Activated T-cell treated with anti-CD3 and anti-CD28 coated beads, Interleukin-2, amount 50 U/mL, for 72 hours (primary cell): ENCODE measurements around the gene DPY19L1. TPM values are rescaled to one million over a fixed set of nuclear protein-coding genes. Genes with fewer than 3 reads are reported as not detected.
"Not testable (repeated sequence)": the region's sequence is repeated elsewhere in the genome, so short reads cannot be mapped to it uniquely, and the experiment has no call there.

Experiments
- ATAC-seq, 2 donors: fragments of 150-1000 bp; cut with Tn5 transposase; replicated peaks in 1 of 2; 2 replicates each; pipeline ENCODE4 v1.10.0; 2021; ENCODE audit warnings: moderate library complexity in 2 of 2, mild to moderate bottlenecking in 1 of 2
- DNase-seq, 2 donors: peaks; one replicate each; pipeline ENCODE4 v3.0.0; 2021 to 2022; ENCODE audit warnings: mixed read lengths in 1 of 2
- H3K27ac Mint-ChIP-seq: one replicate; pipeline ENCODE4 v1.8.0; 2022; ENCODE audit warnings: mild to moderate bottlenecking, moderate library complexity, mixed read lengths
- H3K27me3 Mint-ChIP-seq: one replicate; pipeline ENCODE4 v1.8.0; 2022; ENCODE audit warnings: low read depth, mixed read lengths
- H3K36me3 Mint-ChIP-seq, 2 donors: one replicate each; pipeline ENCODE4 v1.8.0; 2022; ENCODE audit warnings: mixed read lengths in 2 of 2, mild to moderate bottlenecking in 1 of 2; ENCODE audit not compliant: insufficient read depth in 2 of 2
- H3K4me1 Mint-ChIP-seq: one replicate; pipeline ENCODE4 v1.8.0; 2022; ENCODE audit warnings: low read depth, mixed read lengths
- H3K4me3 Mint-ChIP-seq, 2 donors: one replicate each; pipeline ENCODE4 v1.8.0; 2022; ENCODE audit warnings: mild to moderate bottlenecking in 2 of 2, mixed read lengths in 2 of 2, moderate library complexity in 2 of 2
- H3K9me3 Mint-ChIP-seq, 2 donors: one replicate each; pipeline ENCODE4 v1.8.0; 2022; ENCODE audit warnings: mixed read lengths in 2 of 2
- total RNA-seq, 2 donors: library from RNA; stranded (reverse); gene quantifications; one replicate each; pipeline ENCODE4 v1.2.3, GENCODE V29; 2022

The DPY19L1 gene
- total RNA-seq, 2 donors from 2014 or later, result 7.6 to 14.6 TPM

DNA sequence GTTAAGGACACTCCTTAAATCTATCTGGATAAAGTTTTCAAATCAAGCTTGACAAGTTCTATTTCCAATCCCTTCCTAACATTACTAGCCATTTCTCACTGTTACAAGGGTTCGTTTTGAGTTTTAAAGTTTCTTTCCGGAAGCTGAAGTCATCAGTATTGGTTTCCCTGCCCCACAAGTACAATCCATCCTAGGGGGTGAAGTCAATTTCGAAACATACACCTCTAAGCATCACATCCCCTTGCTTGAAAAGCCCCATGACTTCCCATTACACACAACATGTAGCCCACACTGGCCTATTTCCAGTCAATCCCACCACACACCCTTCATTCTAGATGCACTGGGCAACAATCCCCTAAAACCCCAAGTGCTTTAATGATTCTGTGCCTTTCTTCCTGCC, 13.0 kb downstream of the DPY19L1 start:
- H3K9me3 Mint-ChIP-seq, result no peaks in the 10 kb centered on the region
- peak in 1 of 2 donors; percentile 48 for ATAC-seq
- peak overlapping the region; percentile 16 for H3K27ac Mint-ChIP-seq

DNA sequence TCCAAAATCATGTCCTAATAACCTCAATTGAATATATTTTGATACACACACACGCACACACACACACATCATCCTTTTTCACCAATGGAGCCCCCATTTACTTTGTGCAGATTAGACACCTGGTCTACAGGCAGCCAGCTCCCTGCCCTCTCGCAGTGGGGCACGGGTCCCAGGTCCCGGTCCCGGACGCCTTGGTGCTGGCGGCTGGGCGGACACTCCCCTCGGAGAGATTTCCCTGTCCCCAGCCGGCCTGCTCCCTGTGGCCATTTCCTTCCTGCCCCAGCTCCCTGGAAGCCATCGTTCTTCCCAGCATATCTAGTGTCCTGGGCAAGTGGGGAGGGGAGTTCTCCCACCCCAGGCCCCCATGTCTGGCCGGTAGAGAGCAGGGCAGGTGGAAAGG, 14.6 kb downstream of the DPY19L1 start:
- Mint-ChIP-seq H3K36me3 (no peaks in the 10 kb centered on the region), H3K27ac (no peak overlapping the region), H3K9me3 (no peaks in the 10 kb centered on the region), H3K4me1 (peaks cover 4% of the 10 kb centered on the region), H3K4me3 (no peak overlapping the region), H3K27me3 (no peaks in the 10 kb centered on the region)
- ATAC-seq (no peak), DNase-seq (no peak)

More for the DNA sequence above, 13.0 kb downstream of the DPY19L1 start:
- no peak for DNase-seq
- H3K4me3 Mint-ChIP-seq, result no peak overlapping the region
- no peaks in the 10 kb centered on the region for H3K36me3 Mint-ChIP-seq
- H3K27me3 Mint-ChIP-seq, result no peaks in the 10 kb centered on the region
- H3K4me1 Mint-ChIP-seq, result peaks cover 4% of the 10 kb centered on the region

DNA sequence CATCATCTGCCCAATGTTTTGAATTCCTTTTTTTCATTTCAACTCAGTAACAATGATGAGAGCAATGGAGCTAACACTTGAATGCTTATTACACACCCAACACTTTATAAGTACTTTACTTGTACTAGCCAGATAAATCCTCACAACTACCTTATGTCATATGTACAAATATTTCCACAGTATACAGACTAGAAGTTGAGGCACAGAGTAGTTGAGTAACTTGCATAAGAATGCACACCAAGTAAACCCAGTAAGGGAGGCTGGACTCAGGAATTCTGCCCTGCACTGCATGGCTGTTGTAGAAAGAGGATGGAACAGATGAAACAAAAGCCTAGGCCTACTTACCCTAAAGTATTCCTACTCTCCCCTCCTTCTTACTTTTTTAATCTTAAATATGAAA, 15.8 kb downstream of the DPY19L1 start:
- Mint-ChIP-seq H3K4me1 (peaks cover 4% of the 10 kb centered on the region), H3K27ac (no peak overlapping the region), H3K9me3 (no peaks in the 10 kb centered on the region), H3K27me3 (no peaks in the 10 kb centered on the region), H3K36me3 (peaks cover 0 to 2% of the 10 kb centered on the region in 2 donors), H3K4me3 (no peak overlapping the region)
- DNase-seq (no peak), ATAC-seq (no peak)

DNA sequence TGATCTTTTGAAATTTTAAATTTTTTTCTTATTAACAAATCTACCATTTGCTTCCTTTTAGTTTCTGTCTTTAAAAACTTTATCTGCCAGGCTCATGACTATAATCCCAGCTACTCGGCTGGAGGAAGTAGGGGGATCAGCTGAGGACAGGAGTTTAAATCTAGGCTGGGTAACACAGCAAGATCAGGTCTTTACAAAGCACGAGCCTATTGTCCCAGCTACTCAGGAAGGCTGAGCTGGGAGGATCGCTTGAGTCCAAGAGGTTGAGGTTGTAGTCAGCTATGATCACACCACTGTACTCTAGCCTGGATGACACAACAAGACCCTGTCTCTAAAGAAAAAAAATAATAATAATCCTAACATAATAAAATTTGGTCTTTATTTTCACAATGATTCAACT, 17.5 kb downstream of the DPY19L1 start:
- Mint-ChIP-seq H3K27me3 (no peaks in the 10 kb centered on the region), H3K27ac (no peak overlapping the region), H3K4me1 (peaks cover 4% of the 10 kb centered on the region), H3K4me3 (no peak overlapping the region), H3K36me3 (peaks cover 1 to 4% of the 10 kb centered on the region in 2 donors), H3K9me3 (no peaks in the 10 kb centered on the region)
- ATAC-seq (no peak), DNase-seq (no peak)

DNA sequence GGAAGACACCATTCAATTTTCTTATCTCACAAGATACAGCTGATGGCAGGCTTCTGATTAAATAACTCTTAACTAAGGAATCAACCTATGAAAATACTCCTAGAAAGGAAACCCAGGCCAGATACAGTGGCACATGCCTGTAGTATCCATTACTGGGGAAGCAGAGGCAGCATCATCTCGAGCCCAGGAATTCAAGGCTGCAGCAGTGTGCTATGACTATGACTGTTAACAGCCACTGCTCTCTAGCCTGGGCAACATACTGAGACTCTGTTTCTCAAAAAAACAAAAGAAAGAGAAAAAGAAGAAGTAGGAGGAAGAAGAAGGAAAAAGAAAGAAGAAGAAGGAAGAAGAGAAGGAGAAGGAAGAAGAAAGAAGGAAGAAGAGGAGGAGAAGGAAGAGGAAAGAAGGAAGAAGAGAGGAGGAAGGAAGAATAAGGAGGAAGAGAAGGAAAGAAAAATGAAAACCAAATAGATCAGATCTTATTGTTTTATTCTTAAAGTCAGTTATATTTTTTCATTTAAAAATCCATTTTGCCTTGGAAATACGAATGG, 18.0 kb downstream of the DPY19L1 start:
- H3K36me3 Mint-ChIP-seq, result peaks cover 1 to 4% of the 10 kb centered on the region in 2 donors
- H3K4me3 Mint-ChIP-seq, result no peak overlapping the region
- H3K9me3 Mint-ChIP-seq, result no peaks in the 10 kb centered on the region
- ATAC-seq (no peak), DNase-seq (no peak)
- H3K27me3 Mint-ChIP-seq, result no peaks in the 10 kb centered on the region
- H3K27ac Mint-ChIP-seq, result peak overlapping the region; percentile 48
- peaks cover under 1% of the 10 kb centered on the region for H3K4me1 Mint-ChIP-seq

DNA sequence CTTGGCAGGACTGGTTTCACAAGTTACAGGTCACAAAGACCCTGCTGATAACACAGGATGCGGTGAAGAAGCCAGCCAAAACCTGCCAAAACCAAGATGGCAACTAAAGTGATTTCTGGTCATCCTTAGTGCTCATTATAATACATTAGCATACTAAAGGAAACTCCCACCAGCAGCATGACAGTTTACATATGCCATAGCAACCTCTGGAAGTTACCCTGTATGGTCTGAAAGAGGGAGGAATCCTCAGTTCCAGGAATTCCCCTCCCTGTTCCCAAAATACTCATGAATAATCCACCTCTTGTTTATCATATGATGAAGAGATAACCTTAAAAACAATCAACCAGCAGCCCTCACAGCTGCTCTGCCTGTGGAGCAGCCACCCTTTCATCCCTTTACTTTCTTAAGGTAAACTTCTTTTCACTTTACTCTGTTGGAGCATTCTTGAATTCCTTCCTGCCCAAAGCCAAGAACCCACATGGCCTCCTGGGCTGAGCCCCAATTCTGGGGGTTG, 21.9 kb downstream of the DPY19L1 start:
- peak overlapping the region; percentile 72 for H3K27ac Mint-ChIP-seq
- H3K9me3 Mint-ChIP-seq, result no peaks in the 10 kb centered on the region
- H3K36me3 Mint-ChIP-seq, result peaks cover 1 to 4% of the 10 kb centered on the region in 2 donors
- no peaks in the 10 kb centered on the region for H3K27me3 Mint-ChIP-seq
- DNase-seq (no peak), ATAC-seq (no peak)
- H3K4me1 Mint-ChIP-seq, result no peaks in the 10 kb centered on the region
- H3K4me3 Mint-ChIP-seq, result no peak overlapping the region

DNA sequence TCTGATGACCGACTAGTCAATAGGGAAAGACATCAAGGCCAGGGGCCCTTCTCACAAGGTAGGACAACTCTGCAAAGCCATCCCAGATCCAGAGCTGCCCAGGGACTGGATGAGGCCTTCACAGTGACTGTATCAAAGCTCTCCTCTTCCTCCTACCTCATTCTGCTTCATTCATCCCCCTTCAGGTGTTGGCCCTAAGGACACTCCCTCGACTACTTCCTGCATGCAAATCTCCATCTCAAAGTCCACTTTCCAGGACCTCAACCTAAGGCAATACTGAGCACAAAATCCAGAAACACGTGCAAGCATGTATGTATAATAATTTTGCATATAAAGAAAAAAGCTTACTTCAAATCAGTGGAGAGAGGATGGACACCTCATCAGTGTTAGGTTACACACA, 25.1 kb downstream of the DPY19L1 start:
- H3K27ac Mint-ChIP-seq, result no peak overlapping the region
- no peaks in the 10 kb centered on the region for H3K9me3 Mint-ChIP-seq
- ATAC-seq (no peak), DNase-seq (no peak)
- no peak overlapping the region for H3K4me3 Mint-ChIP-seq
- no peaks in the 10 kb centered on the region for H3K27me3 Mint-ChIP-seq
- H3K36me3 Mint-ChIP-seq, result peaks cover 1 to 4% of the 10 kb centered on the region in 2 donors
- H3K4me1 Mint-ChIP-seq, result no peaks in the 10 kb centered on the region

DNA sequence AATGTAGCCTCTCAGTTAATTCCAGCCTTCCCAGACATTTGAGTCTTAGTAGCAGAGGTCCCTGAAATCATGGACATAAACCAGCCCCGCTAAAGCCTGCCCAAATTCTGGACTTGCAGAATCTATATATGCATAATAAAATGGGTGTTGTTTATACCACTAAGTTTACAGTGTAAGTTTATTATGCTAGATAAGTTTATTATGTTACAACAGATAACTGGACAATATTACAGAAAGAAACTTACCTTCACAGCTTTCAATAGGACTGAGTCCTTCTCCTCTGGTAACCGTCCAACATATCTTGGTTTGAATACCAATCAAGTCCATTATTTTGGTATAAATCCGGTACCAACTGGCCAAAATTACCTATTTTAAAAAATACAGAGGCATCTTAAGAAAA, 26.2 kb downstream of the DPY19L1 start:
- H3K27me3 Mint-ChIP-seq, result no peaks in the 10 kb centered on the region
- no peak for DNase-seq

DNA sequence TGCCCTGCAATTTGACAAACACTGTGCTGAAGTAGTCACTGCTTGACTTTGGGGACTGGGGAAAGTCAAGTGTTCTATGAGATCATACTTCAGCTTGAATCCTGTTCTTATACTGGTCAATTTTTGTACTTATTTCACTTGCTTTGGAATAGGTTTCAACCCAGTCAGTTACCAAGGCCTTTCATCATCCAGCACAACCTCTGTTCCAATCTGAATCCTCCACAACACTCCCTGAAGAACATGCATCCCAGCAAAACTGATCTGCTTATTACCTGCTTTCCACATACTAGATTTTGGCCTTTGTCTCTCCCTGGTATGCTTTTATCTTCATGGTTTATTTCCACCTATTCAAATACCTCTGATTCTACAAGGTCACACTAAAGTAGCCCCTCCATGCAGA, 29.5 kb downstream of the DPY19L1 start:
- peaks cover 0 to 2% of the 10 kb centered on the region in 2 donors for H3K9me3 Mint-ChIP-seq
- no peak for ATAC-seq
- H3K27ac Mint-ChIP-seq, result no peak overlapping the region
- H3K27me3 Mint-ChIP-seq, result no peaks in the 10 kb centered on the region
- H3K4me3 Mint-ChIP-seq, result no peak overlapping the region
- no peaks in the 10 kb centered on the region for H3K4me1 Mint-ChIP-seq
- H3K36me3 Mint-ChIP-seq, result no peaks in the 10 kb centered on the region
- DNase-seq, result no peak

More for the DNA sequence above, 26.2 kb downstream of the DPY19L1 start:
- ATAC-seq, result no peak
- Mint-ChIP-seq H3K9me3 (no peaks in the 10 kb centered on the region), H3K36me3 (peaks cover 0 to 1% of the 10 kb centered on the region in 2 donors), H3K4me3 (no peak overlapping the region), H3K27ac (no peak overlapping the region), H3K4me1 (no peaks in the 10 kb centered on the region)

DNA sequence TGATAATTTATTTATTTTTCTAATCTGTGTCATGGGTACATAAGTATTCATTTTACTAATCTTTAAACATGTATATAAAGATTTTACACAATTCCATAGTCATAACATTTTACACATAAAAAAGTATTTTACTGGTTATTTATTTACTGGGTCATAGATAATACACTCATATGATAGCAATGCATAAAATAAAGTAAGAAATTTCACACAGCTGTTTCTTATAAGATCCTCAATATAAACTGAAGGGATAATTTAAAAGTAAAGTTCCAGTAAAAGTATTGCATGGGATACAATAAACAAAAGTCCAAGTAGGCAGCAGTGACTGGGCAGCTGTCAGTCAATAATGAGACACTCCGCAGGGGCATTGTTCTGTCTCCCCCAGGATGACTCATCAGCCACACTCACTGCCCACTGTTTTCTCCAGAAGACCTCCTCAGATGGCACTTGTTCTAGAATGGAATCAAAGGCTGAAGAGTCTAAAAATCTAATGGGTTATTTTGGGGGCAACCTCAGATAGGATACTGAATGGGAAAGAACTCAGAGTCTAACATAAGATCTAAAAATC, 32.7 kb downstream of the DPY19L1 start:
- Mint-ChIP-seq H3K9me3 (peaks cover 0 to 2% of the 10 kb centered on the region in 2 donors), H3K4me3 (no peak overlapping the region), H3K36me3 (no peaks in the 10 kb centered on the region), H3K27ac (peak overlapping the region; percentile 54), H3K27me3 (no peaks in the 10 kb centered on the region), H3K4me1 (no peaks in the 10 kb centered on the region)
- DNase-seq (no peak), ATAC-seq (peak in 1 of 2 donors; percentile 30)

DNA sequence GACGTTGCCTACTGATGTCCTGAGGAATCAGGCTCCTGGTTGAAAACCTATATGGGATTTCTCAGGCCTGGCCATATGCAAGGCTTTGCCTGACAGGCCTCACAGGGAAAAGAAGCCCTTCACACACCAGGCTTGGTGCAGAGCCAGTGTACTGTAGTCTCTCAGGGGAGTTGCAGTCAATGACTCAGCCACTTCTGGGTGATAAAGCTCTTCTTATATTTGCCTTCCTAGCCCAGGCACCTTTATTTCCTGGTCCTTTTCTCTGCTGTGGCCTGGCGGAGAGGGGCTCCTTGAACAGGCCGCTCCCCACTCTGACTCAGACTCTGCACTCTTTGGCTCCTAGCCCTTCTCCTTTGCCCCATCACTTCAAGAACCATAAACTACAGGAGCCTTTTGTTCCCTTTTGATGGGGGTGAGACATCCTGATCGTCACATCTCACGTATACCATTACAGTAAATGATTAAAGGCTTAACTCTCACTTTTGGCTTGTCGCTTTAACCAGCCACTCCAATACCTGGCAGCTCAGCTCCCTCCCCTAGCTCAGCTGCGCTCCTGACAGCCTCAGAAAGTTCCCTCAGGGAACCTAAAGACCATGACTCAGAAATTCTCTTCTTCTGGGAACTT, 33.5 kb downstream of the DPY19L1 start:
- Mint-ChIP-seq H3K36me3 (no peaks in the 10 kb centered on the region), H3K4me1 (no peaks in the 10 kb centered on the region), H3K27ac (peak overlapping the region; percentile 40), H3K4me3 (no peak overlapping the region), H3K27me3 (no peaks in the 10 kb centered on the region), H3K9me3 (peaks cover 0 to 2% of the 10 kb centered on the region in 2 donors)
- peak in 1 of 2 donors; percentile 36 for ATAC-seq
- no peak for DNase-seq

DNA sequence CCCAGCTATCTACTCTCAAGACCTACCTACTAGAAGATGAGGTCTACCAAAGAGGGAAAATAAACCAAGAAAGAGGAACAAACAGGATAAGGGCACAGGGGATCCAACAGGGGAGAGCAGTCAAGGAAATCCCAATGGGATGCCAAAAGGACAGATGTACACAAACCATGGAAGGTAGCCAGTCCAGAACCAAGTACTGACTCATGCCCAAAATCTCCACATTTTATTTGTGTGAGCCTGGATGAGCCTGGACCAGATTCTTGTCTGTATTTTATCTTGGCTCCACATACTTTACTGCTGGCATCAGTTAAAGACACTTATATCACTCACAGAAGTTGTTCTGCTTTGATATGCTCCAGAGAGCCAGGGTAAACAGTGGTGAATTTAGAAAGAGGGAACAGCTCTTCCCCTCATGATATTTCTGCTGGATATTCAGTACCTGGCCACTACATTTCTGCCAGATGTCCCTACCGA, 34.1 kb downstream of the DPY19L1 start:
- H3K27me3 Mint-ChIP-seq, H3K9me3 Mint-ChIP-seq, H3K4me3 Mint-ChIP-seq, H3K36me3 Mint-ChIP-seq, ATAC-seq, H3K27ac Mint-ChIP-seq, DNase-seq, H3K4me1 Mint-ChIP-seq: not testable (repeated sequence)

DNA sequence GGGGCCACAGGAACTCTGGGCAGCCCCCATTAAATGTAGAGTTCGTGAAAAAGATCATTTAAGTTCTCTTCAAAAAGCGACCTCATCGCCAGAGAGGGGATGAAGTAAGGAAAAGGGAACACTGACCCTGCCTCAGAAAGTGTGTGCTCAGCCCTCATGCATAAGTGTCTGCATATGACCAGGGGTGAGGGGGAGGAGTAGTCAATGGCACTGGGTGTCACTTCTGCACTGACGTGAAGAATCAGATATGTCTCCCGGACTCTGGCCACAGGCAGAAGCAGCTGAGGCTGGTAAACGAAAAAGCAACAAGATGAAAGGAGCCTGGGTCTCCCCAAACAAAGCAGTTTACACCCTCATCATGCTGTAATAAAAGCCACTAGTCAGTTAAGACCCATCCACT, 39.0 kb downstream of the DPY19L1 start:
- not testable (repeated sequence) for H3K9me3 Mint-ChIP-seq, H3K4me3 Mint-ChIP-seq, H3K4me1 Mint-ChIP-seq, H3K27me3 Mint-ChIP-seq, H3K36me3 Mint-ChIP-seq, ATAC-seq, H3K27ac Mint-ChIP-seq, DNase-seq
